OCI-LY1 (cell line): ENCODE measurements around the gene PIR.

ENCODE experiments used
- H2AFZ ChIP-seq: fragments of 200-600 bp; sonication (generic), shearing (Covaris generic); 2 replicates; pipeline ENCODE4 v1.6.0; 2014; ENCODE audit warnings: antibody characterized with exemption, mild to moderate bottlenecking, low read length
- H3F3A ChIP-seq: fragments of 200-600 bp; sonication (generic), shearing (Covaris generic); 2 replicates; pipeline ENCODE4 v1.6.0; 2014; ENCODE audit warnings: mild to moderate bottlenecking, antibody characterized with exemption, low read length, moderate library complexity; ENCODE audit not compliant: insufficient read depth
- H3K27ac ChIP-seq: fragments of 200-600 bp; sonication (generic); 2 replicates; pipeline ENCODE4 v1.5.1; 2014; ENCODE audit warnings: low read length, mixed run types, mild to moderate bottlenecking, low read depth; ENCODE audit not compliant: poor library complexity, severe bottlenecking
- H3K27me3 ChIP-seq: fragments of 200-600 bp; sonication (generic); 2 replicates; pipeline ENCODE4 v1.6.0; 2014; ENCODE audit warnings: antibody characterized with exemption, mild to moderate bottlenecking, low read length, moderate library complexity; ENCODE audit not compliant: insufficient read depth
- H3K36me3 ChIP-seq: fragments of 200-600 bp; sonication (generic); 2 replicates; pipeline ENCODE4 v1.6.1; 2014; ENCODE audit warnings: mild to moderate bottlenecking, antibody characterized with exemption, low read length, moderate library complexity, mixed read lengths; ENCODE audit not compliant: insufficient read depth
- H3K4me1 ChIP-seq: fragments of 200-600 bp; sonication (generic); 2 replicates; pipeline ENCODE4 v1.5.1; 2014; ENCODE audit warnings: mild to moderate bottlenecking, low read length, moderate library complexity; ENCODE audit not compliant: insufficient read depth, severe bottlenecking
- H3K4me2 ChIP-seq: fragments of 200-600 bp; sonication (generic), shearing (Covaris generic); 2 replicates; pipeline ENCODE4 v1.6.1; 2014; ENCODE audit warnings: low read length
- H3K4me3 ChIP-seq: fragments of 200-600 bp; sonication (generic); 2 replicates; pipeline ENCODE4 v1.5.1; 2014; ENCODE audit warnings: low read length, low read depth, mild to moderate bottlenecking, mixed read lengths; ENCODE audit not compliant: poor library complexity, severe bottlenecking
- H3K79me2 ChIP-seq: fragments of 200-600 bp; shearing (Covaris generic); 2 replicates; pipeline ENCODE4 v1.6.1; 2016; ENCODE audit warnings: mixed run types, low read length, mixed read lengths; ENCODE audit not compliant: insufficient read depth
- H3K9ac ChIP-seq: fragments of 200-600 bp; sonication (generic), shearing (Covaris generic); 2 replicates; pipeline ENCODE4 v1.6.1; 2014; ENCODE audit warnings: mild to moderate bottlenecking, low read length, mixed read lengths
- H3K9me2 ChIP-seq: fragments of 200-600 bp; sonication (generic), shearing (Covaris generic); 2 replicates; pipeline ENCODE4 v1.6.1; 2014; ENCODE audit warnings: low read depth, mild to moderate bottlenecking, low read length, mixed read lengths
- H3K9me3 ChIP-seq: fragments of 200-600 bp; shearing (Covaris generic); 2 replicates; pipeline ENCODE4 v1.6.1; 2014; ENCODE audit warnings: low read length, mixed read lengths
- H4K20me1 ChIP-seq: fragments of 200-600 bp; sonication (generic), shearing (Covaris generic); 2 replicates; pipeline ENCODE4 v1.6.0; 2016; ENCODE audit warnings: mild to moderate bottlenecking, low read length; ENCODE audit not compliant: insufficient read depth
- EZH2 ChIP-seq: fragments of 200-600 bp; sonication (generic), shearing (Covaris generic); IDR thresholded peaks from 2 replicates; pipeline ENCODE4 v1.8.0; 2017; ENCODE audit warnings: borderline replicate concordance, mixed run types, mild to moderate bottlenecking, antibody characterized with exemption, low read length, moderate library complexity, mixed read lengths
- TF ChIP-seq, protein P1 (sequence below): fragments of 200-600 bp; sonication (generic), shearing (Covaris generic); IDR thresholded peaks from 2 replicates; pipeline ENCODE4 v1.5.1; 2017; ENCODE audit warnings: mild to moderate bottlenecking, antibody characterized with exemption, low read length, moderate library complexity, mixed read lengths

The PIR gene

DNA sequence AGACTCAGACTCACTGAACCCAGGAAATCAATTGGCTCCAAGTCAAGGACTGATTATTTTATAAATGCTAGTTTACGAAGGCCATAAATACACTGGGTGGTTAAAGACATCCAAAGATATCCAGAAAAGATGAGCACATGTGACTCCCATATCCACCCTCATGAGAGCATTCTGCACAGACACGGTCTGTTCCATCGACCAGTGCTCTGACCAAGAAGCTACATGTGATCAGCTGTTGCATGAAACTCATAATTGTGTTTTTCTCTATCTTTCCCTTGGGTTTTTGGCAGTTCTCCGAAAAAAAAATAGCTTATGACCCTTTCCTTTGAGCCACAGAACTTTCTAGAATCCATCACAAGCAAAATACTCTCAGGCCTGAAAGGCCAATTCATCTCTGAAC, 2.7 kb upstream of the PIR start:
- H3K27me3 ChIP-seq = no peaks in the 10 kb centered on the region
- no peak overlapping the region for H3K27ac ChIP-seq
- no peak overlapping the region for H3K9ac ChIP-seq
- H3K4me2 ChIP-seq = no peak overlapping the region
- no peaks in the 10 kb centered on the region for H4K20me1 ChIP-seq
- no peaks in the 10 kb centered on the region for H3F3A ChIP-seq
- H3K4me1 ChIP-seq = peaks cover 6% of the 10 kb centered on the region
- no peaks in the 10 kb centered on the region for H3K9me3 ChIP-seq
- no peak overlapping the region for H2AFZ ChIP-seq
- H3K9me2 ChIP-seq = no peaks in the 10 kb centered on the region
- H3K4me3 ChIP-seq = no peak overlapping the region
- TF ChIP-seq EZH2 = no peak
- TF ChIP-seq, protein P1, sequence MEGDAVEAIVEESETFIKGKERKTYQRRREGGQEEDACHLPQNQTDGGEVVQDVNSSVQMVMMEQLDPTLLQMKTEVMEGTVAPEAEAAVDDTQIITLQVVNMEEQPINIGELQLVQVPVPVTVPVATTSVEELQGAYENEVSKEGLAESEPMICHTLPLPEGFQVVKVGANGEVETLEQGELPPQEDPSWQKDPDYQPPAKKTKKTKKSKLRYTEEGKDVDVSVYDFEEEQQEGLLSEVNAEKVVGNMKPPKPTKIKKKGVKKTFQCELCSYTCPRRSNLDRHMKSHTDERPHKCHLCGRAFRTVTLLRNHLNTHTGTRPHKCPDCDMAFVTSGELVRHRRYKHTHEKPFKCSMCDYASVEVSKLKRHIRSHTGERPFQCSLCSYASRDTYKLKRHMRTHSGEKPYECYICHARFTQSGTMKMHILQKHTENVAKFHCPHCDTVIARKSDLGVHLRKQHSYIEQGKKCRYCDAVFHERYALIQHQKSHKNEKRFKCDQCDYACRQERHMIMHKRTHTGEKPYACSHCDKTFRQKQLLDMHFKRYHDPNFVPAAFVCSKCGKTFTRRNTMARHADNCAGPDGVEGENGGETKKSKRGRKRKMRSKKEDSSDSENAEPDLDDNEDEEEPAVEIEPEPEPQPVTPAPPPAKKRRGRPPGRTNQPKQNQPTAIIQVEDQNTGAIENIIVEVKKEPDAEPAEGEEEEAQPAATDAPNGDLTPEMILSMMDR = no peak
- no peaks in the 10 kb centered on the region for H3K79me2 ChIP-seq
- no peaks in the 10 kb centered on the region for H3K36me3 ChIP-seq

DNA sequence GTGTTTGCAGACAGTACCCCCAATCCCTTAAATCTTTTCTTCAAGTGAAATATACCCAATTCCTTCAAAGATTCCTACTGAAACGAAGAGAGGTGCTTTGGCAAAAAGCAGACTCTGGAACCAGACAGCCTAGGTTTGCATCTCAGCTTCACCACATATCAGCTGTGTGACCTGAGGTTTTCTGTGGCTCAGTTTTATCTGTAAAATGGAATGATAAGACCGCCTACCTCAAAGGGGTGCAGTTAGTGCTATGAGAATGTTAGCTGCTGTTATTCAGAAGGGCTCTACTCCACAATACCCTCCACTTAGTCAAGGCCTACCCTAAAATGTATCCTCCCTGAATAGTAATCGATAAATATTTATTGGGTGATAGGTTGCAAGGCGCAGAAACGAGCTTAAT, 664 bp downstream of the PIR start:
- H3K36me3 ChIP-seq = no peaks in the 10 kb centered on the region
- TF ChIP-seq EZH2 = no peak
- TF ChIP-seq, protein P1 = no peak
- H3K79me2 ChIP-seq = no peaks in the 10 kb centered on the region
- H2AFZ ChIP-seq = no peak overlapping the region
- H3K9ac ChIP-seq = no peak overlapping the region
- H4K20me1 ChIP-seq = no peaks in the 10 kb centered on the region
- H3K4me3 ChIP-seq = no peak overlapping the region
- no peaks in the 10 kb centered on the region for H3K9me3 ChIP-seq
- no peak overlapping the region for H3K4me2 ChIP-seq
- no peaks in the 10 kb centered on the region for H3K9me2 ChIP-seq
- no peaks in the 10 kb centered on the region for H3F3A ChIP-seq
- H3K27ac ChIP-seq = no peak overlapping the region
- H3K4me1 ChIP-seq = peaks cover 6% of the 10 kb centered on the region
- H3K27me3 ChIP-seq = no peaks in the 10 kb centered on the region

DNA sequence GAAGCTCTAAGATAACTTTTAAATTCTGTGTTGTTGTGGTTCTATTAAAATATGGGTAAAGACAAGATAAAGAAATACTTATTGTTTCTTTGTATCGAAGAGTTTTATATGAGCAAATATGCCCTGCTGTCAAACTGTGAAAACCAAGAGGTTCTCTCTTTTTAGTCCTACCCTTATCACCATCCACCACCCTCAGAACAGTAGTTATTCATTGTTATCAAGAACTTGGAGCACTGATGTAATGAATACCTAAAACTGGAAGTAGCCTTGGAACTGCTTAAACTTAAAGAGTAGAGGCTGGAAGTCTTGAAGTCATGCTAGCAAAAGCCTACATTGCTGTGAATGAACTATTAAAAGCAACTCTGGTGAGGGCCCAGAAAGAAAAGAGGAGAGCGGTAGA, 9.2 kb downstream of the PIR start:
- Histone ChIP-seq H3K4me2 (no peak overlapping the region), H3K9ac (no peak overlapping the region), H2AFZ (no peak overlapping the region), H3K36me3 (no peaks in the 10 kb centered on the region), H3K79me2 (no peaks in the 10 kb centered on the region), H3K27me3 (no peaks in the 10 kb centered on the region), H3K4me3 (no peak overlapping the region), H3K4me1 (no peaks in the 10 kb centered on the region), H3K9me2 (no peaks in the 10 kb centered on the region), H3K9me3 (no peaks in the 10 kb centered on the region), H3K27ac (no peak overlapping the region), H3F3A (no peaks in the 10 kb centered on the region), H4K20me1 (no peaks in the 10 kb centered on the region)
- TF ChIP-seq, protein P1 = no peak
- no peak for TF ChIP-seq EZH2
